ENCODE results near the gene MERTK. TPM values are rescaled to one million over a fixed set of nuclear protein-coding genes. Genes with fewer than 3 reads are reported as not detected.

Gene MERTK
- total and polyA plus RNA-seq, 2 of the 8 experiments (the other 6 are each of a cell fraction or from before 2014, with no cell fraction given), result 6.5 to 7.0 TPM

- H4K91ac ChIP-seq (replicated peaks; ENCODE audit: insufficient read length, low read length), result no peak overlapping the region
- H3K4me1 ChIP-seq (replicated peaks in 1 of 4; ENCODE audit: control insufficient read depth in 3 of 4, insufficient read depth in 4 of 4, low read length in 3 of 4), result no peaks in the 10 kb centered on the region
- CTCF ChIA-PET (ENCODE audit: partially characterized antibody), result interaction anchor here (1.4 kb wide), 1 partner anchor 61 kb away, joined by 3 read pairs; no protein-coding TSS in a partner anchor
- no peak overlapping the region for H3K23ac ChIP-seq (ENCODE audit: insufficient read length)
- no peak overlapping the region for H2BK120ac ChIP-seq (replicated peaks; ENCODE audit: low read depth, low read length)
- H2BK12ac ChIP-seq (ENCODE audit: low read depth, low read length), result no peak overlapping the region
- no peak overlapping the region for H4K8ac ChIP-seq (ENCODE audit: extremely low read depth, insufficient read depth, low read length)
- no peak overlapping the region for H3K27ac ChIP-seq (ENCODE audit: low read depth, low read length)
- no peak overlapping the region for H3K56ac ChIP-seq (replicated peaks; ENCODE audit: insufficient read length, low read depth, low read length)
- H3K4ac ChIP-seq (replicated peaks; ENCODE audit: insufficient read length, low read depth, low read length), result no peak overlapping the region
- POLR2A ChIA-PET (ENCODE audit: partially characterized antibody), result no interaction called here
- no peak overlapping the region for H4K5ac ChIP-seq (ENCODE audit: insufficient read length, low read depth, low read length)
- no peaks in the 10 kb centered on the region for H3K36me3 ChIP-seq (ENCODE audit: control insufficient read depth in 2 of 4, insufficient read depth in 4 of 4, low read length in 3 of 4)
- no peaks in the 10 kb centered on the region for H3K9me3 ChIP-seq (ENCODE audit: insufficient read depth in 2 of 2, low read depth in 1 of 2, low read length in 1 of 2)
- H4K20me1 ChIP-seq (replicated peaks in 1 of 2; ENCODE audit: control insufficient read depth in 1 of 2, insufficient read depth in 2 of 2, low read length in 2 of 2), result no peaks in the 10 kb centered on the region
- FAIRE-seq (no peak), DNase-seq (ENCODE audit: low read depth in 1 of 2, low spot score in 2 of 2) (peak in 1 of 2 experiments; percentile 22)
- no peaks in the 10 kb centered on the region for H3K27me3 ChIP-seq (replicated peaks in 1 of 4; ENCODE audit: control insufficient read depth in 3 of 4, extremely low read depth in 1 of 4, insufficient read depth in 3 of 4, low read length in 3 of 4)
- H2AK5ac ChIP-seq (ENCODE audit: low read depth, low read length), result no peak overlapping the region
- H2BK15ac ChIP-seq (ENCODE audit: low read length), result no peak overlapping the region
- H3K4me3 ChIP-seq (ENCODE audit: extremely low read depth in 1 of 4, insufficient read depth in 2 of 4, low read depth in 3 of 4, low read length in 4 of 4), result no peak overlapping the region
- no peak overlapping the region for H2BK5ac ChIP-seq (ENCODE audit: low read depth, low read length)
- 98% methylated on average over 7 of the region's 7 CpGs; no CpG with 5 or more reads in 1 of the 2 experiments for WGBS, 2 experiments (ENCODE audit: extremely low coverage in 1 of 2, insufficient coverage in 1 of 2, insufficient read length in 1 of 2, insufficient replicate concordance in 2 of 2, low coverage in 1 of 2, low lambda C conversion rate in 2 of 2, missing lambda C conversion rate in 1 of 2)
- no peak overlapping the region for H3K18ac ChIP-seq (ENCODE audit: extremely low read depth, low read length)
- no peak overlapping the region for H3K4me2 ChIP-seq (ENCODE audit: insufficient read depth in 1 of 2, low read depth in 2 of 2, low read length in 2 of 2)
- H3K23me2 ChIP-seq (ENCODE audit: low read depth, low read length), result 0 out of 2 replicates have a peak, but pooled peaks cover 1% of the 10 kb centered on the region
- no peak overlapping the region for H3K14ac ChIP-seq (ENCODE audit: insufficient read length)
- no peaks in the 10 kb centered on the region for H3K79me2 ChIP-seq (ENCODE audit: control insufficient read depth in 1 of 2, insufficient read depth in 2 of 2, low read length in 2 of 2)
- no peaks in the 10 kb centered on the region for H3K79me1 ChIP-seq (ENCODE audit: low read depth, low read length)
- no peak overlapping the region for H3K9ac ChIP-seq (replicated peaks in 1 of 4; ENCODE audit: extremely low read depth in 1 of 4, low read depth in 3 of 4, low read length in 3 of 4)
- no peak overlapping the region for H2BK20ac ChIP-seq (ENCODE audit: low read length)
- no peak overlapping the region for H2AFZ ChIP-seq (ENCODE audit: low read length)
- TF ChIP-seq SIRT6 (IDR thresholded peaks at IDR 0.05; ENCODE audit: low read length) (no peak), E2F6 (IDR thresholded peaks at IDR 0.05) (no peak), SAP30 (IDR thresholded peaks at IDR 0.05; ENCODE audit: insufficient read depth, insufficient replicate concordance, low read length) (no peak), CBX5 (IDR thresholded peaks at IDR 0.05; ENCODE audit: low read depth, low read length) (no peak)
Observed at GRCh38 chr2:111961663-111962062, 63.3 kb downstream of the MERTK start.

All from H1 (cell line).